Measurements from ENCODE around the gene FAT1.

The FAT1 gene

GRCh38 chr4:186586205-186586604, 137.5 kb downstream of the FAT1 start:
- no peak for DNase-seq (ENCODE audit: low spot score)
- TF ChIP-seq CTCF (IDR thresholded peaks at IDR 0.05; ENCODE audit: extremely low read depth, missing control alignments), result no peak

DNA sequence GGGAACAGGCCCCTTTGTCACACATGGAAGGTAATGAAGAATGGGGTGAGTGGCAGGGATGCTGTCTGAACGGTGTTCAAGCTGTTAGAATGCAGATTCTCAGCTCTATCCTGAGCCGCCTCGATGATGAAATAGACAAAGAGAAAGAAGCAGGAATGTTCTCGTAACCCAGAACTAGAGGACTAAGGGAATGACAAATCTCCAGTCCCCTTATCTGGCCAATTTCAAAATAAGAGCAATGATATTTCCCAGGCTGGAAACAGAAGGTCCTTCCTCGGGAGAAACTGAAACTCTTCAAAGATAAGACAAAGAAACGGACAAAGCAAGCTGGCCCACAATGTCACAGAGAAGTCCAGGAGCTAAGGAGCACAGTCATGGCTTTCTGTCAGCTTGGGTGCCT, 138.7 kb downstream of the FAT1 start:
- DNase-seq (ENCODE audit: low spot score), result no peak
- TF ChIP-seq CTCF (IDR thresholded peaks at IDR 0.05; ENCODE audit: extremely low read depth, missing control alignments), result no peak

DNA sequence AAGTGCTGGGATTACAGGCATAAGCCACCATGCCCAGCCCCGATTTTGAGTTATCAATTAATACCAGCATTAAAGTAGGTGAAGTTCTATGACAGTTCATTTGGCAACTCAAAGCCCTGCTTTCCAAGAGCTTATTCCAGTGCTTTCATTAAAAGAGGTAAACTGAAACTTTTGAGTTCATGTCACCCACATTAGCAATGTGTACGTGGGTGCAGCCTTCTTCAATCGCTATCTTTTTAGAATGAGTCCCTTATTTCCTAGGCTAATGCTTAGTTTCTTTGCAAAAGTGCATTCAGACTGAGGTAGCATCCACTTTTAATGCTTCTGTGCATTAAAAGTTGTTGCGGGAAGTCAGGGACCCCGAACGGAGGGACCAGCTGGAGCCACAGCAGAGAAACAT, 142.2 kb downstream of the FAT1 start:
- no peak for DNase-seq (ENCODE audit: low spot score)
- no peak for TF ChIP-seq CTCF (IDR thresholded peaks at IDR 0.05; ENCODE audit: extremely low read depth, missing control alignments)

DNA sequence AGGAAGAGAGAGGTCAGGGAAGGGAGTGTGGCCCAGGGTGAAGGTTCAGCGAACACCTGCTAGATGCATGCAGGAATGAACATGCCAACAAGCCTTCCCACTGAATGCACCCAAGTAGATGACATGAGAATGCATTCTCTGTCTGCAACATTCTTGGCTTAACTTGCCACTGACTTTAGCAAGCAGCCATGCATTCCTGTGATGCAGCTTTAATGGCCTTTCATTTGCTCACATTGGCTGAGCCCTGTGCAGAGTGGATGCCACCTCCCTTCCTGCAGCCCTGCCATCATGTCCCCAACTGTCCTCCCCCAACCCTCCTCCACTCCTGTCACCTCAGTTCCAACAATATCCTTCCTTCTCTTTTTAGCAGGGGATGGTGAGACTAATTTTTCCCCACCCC, 143.0 kb downstream of the FAT1 start:
- DNase-seq (ENCODE audit: low spot score), result no peak
- TF ChIP-seq CTCF (IDR thresholded peaks at IDR 0.05; ENCODE audit: extremely low read depth, missing control alignments), result no peak

DNA sequence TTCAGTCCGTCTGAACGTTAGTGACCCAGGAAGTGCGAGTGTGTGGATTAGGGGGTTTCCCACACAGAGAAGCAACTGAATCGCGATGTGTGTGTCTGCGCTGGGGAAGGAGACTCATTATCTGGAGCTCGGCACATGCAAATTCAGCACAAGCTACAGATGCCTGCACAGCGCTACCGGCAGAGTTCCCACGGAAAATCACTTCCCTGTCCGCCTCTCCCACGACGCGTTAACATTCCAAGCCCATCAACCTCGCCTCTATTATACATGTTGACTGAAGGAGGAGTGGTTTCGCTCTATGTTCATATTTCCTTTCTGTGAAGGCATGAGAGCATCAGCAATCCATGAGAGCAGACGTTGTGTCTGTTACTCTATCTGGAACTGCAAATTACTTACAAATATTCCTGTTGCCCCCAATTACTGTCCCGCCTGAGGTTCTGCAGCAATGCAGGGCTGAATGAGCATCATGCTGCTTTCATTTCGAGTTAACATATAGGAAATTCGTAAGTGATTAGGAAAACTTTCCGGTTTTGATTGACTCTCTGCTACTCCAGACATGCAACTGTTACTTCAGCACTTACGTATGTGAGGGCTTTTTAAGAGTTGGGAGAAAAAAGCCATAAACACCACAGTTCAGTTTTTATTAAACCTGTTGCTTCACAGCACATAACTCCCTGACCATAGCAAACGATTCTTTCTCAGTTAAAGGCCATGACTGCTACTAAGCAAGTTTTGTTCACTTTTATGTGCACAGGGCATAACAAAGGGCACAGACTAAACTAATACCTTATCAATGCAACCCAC, 153.3 kb downstream of the FAT1 start:
- no peak for DNase-seq (ENCODE audit: low spot score)
- no peak for TF ChIP-seq CTCF (IDR thresholded peaks at IDR 0.05; ENCODE audit: extremely low read depth, missing control alignments)

- DNase-seq (ENCODE audit: low spot score), result no peak
Observed at GRCh38 chr4:186569533-186570192, 154.0 kb downstream of the FAT1 start.

More at GRCh38 chr4:186569533-186570192, 154.0 kb downstream of the FAT1 start:
- TF ChIP-seq CTCF (IDR thresholded peaks at IDR 0.05; ENCODE audit: extremely low read depth, missing control alignments), result no peak
